HG02938 (cell line): ENCODE measurements around the gene PTGES3L.
A peak's percentile ranks its signal among the peaks of the same experiment; 100 is the strongest.
"Not testable (repeated sequence)": the region's sequence is repeated elsewhere in the genome, so short reads cannot be mapped to it uniquely, and the experiment has no call there.

ENCODE experiments used
- ATAC-seq: cut with Tn5 transposase; IDR thresholded peaks from one replicate; pipeline ENCODE4 v1.9.1; 2021; ENCODE audit warnings: mild to moderate bottlenecking, moderate library complexity; ENCODE audit not compliant: unreplicated experiment

PTGES3L gene

DNA sequence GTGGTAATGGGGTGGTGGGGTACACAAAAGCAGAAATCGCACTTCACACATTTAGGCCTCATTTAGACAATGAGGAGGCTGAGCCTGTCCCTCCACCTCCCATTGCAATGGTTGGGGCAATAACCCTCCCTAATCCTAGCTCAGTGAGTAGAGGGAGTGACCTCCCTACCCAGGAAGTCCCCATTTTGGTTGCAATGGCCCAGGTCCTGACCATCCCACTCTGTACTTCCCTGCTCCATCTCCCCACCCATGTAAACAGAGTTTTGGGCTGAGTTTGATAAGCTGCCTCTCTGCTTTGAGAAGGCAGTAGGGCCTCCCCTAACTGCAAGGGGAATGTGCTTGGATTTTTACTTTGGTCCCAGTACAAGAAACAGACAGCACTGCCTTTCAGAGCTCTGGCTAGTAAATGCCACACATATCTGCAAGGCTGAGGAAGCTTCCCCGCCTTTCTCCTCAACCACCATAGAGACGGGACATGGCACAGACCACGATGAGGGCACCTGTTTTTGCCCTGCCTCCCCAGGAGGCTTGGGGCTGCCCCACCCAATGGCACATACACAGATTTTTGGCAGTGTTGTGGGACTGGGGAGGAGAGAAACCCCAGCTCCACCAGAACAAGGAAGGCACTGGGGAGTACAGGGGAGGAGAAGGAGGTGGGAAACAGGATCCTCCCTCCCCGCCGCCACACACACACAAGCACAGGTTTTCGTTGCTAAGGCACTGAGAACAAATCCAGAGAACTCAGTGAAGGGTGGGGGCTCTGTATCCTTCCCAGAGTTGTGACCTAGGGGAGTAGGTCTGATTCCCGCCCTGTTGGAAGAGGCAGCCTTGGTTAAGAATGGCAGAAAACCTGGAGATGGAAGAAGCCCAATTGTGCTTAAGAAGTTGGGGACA is 35.0 kb upstream of the PTGES3L start:
- no peak for ATAC-seq

DNA sequence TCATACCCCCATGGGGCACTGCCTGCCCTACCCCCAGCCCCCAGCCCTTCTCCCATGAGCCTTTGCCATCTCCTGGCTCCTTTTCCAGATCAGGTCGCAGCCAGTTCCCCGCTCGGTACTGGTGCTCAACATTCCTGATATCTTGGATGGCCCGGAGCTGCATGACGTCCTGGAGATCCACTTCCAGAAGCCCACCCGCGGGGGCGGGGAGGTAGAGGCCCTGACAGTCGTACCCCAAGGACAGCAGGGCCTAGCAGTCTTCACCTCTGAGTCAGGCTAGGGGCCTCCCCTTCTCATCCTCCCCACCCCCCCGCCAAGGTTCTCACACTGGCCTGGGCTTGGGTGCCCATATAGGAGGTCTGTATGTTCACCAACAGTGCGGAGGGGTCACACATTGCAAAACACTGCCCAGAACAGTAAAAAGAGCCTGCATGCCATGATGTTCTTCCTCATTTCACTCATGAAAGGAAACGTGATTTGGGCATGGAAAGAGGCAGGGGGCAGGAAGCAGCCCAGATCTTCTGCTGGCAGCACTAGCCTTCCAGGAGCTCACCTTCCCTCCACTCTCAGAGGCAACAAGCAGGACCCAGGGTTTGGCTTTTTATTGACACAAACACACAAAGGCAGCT is 34.3 kb upstream of the PTGES3L start:
- ATAC-seq, result no peak

DNA sequence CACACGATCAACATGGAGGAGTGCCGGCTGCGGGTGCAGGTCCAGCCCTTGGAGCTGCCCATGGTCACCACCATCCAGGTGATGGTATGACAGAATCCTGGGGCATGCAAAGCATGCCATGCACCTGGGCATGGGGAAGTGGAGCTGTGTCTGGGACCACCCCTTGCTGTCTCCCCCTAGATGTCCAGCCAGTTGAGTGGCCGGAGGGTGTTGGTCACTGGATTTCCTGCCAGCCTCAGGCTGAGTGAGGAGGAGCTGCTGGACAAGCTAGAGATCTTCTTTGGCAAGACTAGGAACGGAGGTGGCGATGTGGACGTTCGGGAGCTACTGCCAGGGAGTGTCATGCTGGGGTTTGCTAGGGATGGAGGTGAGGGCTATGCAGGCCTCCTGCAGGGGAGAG is 33.4 kb upstream of the PTGES3L start:
- ATAC-seq, result no peak

DNA sequence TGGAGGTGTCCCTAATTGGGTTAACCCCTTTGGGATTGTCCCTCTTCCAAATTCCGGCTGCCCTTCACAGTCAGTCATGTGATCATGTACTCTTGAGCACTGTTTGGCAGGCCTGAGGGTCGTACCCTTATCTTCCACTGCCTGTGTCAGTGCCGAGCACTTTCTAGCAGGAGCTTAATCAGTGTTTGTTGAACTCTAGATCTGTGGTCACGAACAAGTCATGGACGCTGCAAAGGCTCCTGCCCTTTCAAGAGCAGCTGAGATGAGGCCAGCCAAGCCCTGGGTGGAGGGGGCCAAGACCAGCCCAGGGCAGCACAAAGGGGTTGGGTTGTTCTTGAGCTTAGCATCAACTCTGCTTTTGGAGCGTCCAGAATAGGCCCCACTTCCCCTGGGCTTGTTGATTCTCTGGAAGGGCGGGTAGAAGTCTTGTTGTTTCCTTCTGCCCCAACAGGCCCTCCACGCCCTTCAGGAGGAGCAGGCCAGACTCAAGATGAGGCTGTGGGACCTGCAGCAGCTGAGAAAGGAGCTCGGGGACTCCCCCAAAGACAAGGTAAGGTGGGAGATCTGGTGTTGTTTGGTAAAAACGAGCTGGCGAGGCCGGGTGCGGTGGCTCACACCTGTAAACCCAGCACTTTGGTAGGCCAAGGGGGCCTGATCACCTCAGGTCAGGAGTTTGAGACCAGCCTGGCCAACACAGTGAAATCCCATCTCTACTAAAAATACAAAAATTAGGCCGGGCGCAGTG is 32.0 kb upstream of the PTGES3L start:
- no peak for ATAC-seq

DNA sequence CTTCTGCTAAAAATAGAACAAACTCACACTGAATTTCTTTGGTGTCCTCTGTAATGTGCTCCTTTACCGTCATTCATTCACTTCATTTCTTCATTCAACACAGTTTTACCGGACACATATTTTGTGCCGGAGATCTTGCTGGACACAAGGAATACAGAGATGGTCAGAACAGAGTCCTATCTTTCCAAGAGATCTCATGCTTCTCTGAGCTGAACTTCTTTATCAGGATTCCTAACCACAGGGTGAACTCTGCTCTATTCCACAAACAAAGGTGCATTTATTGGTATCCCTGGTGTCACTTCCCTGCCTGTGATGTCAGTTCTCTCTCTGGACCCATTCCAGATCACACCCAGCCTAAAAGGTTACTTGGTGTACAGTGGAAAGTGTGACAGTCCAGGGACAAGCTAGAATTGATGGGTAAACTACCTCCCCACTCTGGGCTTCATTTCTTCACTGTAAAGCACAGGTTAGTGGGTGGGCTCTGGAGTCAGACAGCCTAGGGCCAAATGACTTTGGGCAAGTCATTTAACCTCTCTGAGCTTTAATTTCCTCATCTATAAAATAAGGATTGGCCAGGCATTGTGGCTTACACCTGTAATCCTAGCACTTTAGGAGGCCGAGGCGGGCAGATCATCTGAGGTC is 30.9 kb upstream of the PTGES3L start:
- no peak for ATAC-seq

DNA sequence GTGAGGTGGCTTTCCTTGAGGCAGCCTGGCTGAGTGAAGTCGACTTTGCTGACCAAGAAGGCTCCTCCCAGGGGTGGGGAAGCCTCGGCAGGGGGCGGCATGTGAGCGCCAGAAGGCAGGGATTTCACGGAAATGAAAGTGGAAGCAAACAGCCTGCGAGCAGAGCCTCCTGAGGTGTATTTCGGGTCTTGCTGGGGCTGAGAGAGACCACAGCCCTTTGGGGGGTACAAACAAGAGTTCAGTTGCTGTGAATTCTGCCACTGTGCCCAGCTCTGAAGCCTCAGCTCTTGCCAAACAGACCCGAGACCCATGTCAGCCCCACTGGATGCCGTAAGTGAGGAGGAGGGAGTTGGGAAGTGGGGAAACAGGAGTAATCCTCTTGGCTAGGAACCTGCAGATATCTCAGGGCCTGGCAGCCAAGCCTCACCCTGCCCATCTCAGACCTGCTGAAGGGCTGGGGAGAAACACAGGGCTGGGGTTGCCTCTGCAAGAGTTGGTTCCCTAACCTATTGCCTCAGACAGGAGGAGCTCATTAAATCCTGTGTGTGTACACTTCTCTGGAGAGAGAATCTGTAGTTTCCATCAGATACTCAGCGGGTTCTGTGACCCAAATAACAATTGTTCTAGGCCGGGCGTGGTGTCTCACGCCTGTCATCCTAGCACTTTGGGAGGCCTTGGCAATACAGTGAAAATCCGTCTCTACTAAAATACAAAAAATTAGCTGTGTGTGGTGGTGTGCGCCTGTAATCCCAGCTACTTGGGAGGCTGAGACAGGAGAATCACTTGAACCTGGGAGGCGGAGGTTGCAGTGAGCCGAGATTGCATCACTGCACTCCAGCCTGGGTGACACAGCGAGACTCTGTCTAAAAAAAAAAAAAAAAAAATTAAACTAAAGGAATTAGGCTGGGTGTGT is 27.0 kb upstream of the PTGES3L start, which contains the start of gene IFI35:
Gene IFI35, plus strand, starts transcription at position 146 of the 913 bp plus-strand sequence. Its CDS starts 164 bp downstream, at position 310.
- peak; percentile 76 for ATAC-seq

- ATAC-seq, result no peak
Measured at GRCh38 chr17:43003542-43004172, 23.8 kb upstream of the PTGES3L start.

GRCh38 chr17:43000894-43001293 is 21.0 kb upstream of the PTGES3L start:
- ATAC-seq, result not testable (repeated sequence)

- no peak for ATAC-seq
Measured at GRCh38 chr17:42999003-42999525, 19.2 kb upstream of the PTGES3L start.

GRCh38 chr17:42997984-42998938 is 18.4 kb upstream of the PTGES3L start, which contains the start of gene RPL27:
RPL27 (plus strand) TSS chr17:42998419; CDS start chr17:42998751, 332 bp downstream.
- peak; percentile 91 for ATAC-seq

- ATAC-seq, result no peak
Measured at GRCh38 chr17:42997390-42997983, 17.6 kb upstream of the PTGES3L start.

DNA sequence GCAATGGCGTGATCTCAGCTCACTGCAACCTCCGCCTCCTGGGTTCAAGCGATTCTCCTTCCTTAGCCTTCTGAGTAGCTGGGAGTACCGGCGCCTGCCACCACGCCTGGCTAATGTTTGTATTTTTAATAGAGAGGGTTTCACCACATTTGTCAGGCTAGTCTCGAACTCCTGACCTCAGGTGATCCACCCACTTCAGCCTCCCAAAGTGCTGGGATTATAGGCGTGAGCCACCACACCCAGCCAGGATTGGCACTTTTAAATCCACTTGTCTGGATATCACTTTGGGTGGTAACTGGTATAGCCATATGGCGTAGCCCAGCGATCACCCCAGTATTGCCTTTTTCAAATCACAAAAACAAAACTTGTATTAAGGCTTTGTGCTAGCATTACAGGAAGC is 14.0 kb upstream of the PTGES3L start:
- not testable (repeated sequence) for ATAC-seq

- no peak for ATAC-seq
Measured at GRCh38 chr17:42992872-42993271, 13.0 kb upstream of the PTGES3L start.

- ATAC-seq, result no peak
Measured at GRCh38 chr17:42991471-42991870, 11.6 kb upstream of the PTGES3L start.

GRCh38 chr17:42989726-42990652 is 10.1 kb upstream of the PTGES3L start:
- ATAC-seq, result no peak

DNA sequence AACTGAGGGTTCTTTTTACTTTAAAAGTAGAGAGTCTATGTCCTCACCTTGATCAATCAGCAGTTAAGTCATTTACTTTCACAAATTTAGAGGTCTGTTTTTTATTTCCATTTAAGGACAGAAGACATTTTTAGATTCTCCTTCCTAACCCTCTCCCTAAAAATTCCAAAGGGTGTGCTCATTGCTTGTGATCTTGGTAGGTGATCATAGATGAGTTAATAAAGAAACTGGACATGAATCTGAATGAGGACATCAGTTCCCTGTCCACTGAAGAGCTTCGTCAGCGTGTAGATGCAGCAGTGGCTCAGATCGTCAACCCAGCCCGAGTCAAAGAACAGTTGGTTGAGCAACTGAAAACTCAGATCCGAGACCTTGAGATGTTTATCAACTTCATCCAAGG is 9.3 kb upstream of the PTGES3L start:
- ATAC-seq, result no peak
